ENCODE data around the gene ZNF573. TPM values are rescaled to one million over a fixed set of nuclear protein-coding genes. Genes with fewer than 3 reads are reported as not detected.
"Not testable (repeated sequence)": the region's sequence is repeated elsewhere in the genome, so short reads cannot be mapped to it uniquely, and the experiment has no call there.

The ZNF573 gene
- total RNA-seq, result 1 to 10 TPM; 4.6 to 5.0 TPM
- 8.5 TPM for polyA plus RNA-seq (2013, experiment 1 of 2)
- 6.1 TPM for polyA plus RNA-seq (2013, experiment 2 of 2)
- 5.1 to 47.2 (median 18.5) reads per million in 172 experiments for total RNA-seq

- ChIA-PET POLR2A (interaction anchor here (0.5 to 2.5 kb wide), 18 partner anchors 9 to 1842 kb away, joined by 3 to 24 read pairs (median 5); partner anchors contain the start of genes FAM98C, SIPA1L3, WDR87 and ZFP14), CTCF (interaction anchor here (0.8 to 1.7 kb wide), 4 partner anchors 59 to 806 kb away, joined by 3 to 9 read pairs (median 4); partner anchors contain the start of gene ZNF607)
- Histone ChIP-seq H3K4me3 (ENCODE audit: low read length) (peak within 1 kb of the TSS; percentile 77), H3K27ac (ENCODE audit: low read depth in 1 of 2, low read length in 2 of 2) (peak within 1 kb of the TSS; percentile 88 to 94), H3K36me3 (ENCODE audit: insufficient read depth, low read length) (no peaks in the 10 kb centered on the region), H3K9me3 (ENCODE audit: control insufficient read depth in 1 of 2, insufficient read depth in 1 of 2, low read length in 2 of 2) (peaks cover 0 to 11% of the 10 kb centered on the region in 2 experiments), H3K4me1 (ENCODE audit: insufficient read depth, low read length) (peaks cover 17% of the 10 kb centered on the region), H3K27me3 (ENCODE audit: control insufficient read depth in 1 of 2, insufficient read depth in 2 of 2, low read length in 2 of 2) (no peaks in the 10 kb centered on the region)
- TF ChIP-seq, protein P1, sequence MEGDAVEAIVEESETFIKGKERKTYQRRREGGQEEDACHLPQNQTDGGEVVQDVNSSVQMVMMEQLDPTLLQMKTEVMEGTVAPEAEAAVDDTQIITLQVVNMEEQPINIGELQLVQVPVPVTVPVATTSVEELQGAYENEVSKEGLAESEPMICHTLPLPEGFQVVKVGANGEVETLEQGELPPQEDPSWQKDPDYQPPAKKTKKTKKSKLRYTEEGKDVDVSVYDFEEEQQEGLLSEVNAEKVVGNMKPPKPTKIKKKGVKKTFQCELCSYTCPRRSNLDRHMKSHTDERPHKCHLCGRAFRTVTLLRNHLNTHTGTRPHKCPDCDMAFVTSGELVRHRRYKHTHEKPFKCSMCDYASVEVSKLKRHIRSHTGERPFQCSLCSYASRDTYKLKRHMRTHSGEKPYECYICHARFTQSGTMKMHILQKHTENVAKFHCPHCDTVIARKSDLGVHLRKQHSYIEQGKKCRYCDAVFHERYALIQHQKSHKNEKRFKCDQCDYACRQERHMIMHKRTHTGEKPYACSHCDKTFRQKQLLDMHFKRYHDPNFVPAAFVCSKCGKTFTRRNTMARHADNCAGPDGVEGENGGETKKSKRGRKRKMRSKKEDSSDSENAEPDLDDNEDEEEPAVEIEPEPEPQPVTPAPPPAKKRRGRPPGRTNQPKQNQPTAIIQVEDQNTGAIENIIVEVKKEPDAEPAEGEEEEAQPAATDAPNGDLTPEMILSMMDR (IDR thresholded peaks at IDR 0.05), result no peak
- H3K9me3 Mint-ChIP-seq, result no peaks in the 10 kb centered on the region
- intact Hi-C loops (cut with DNase I, micrococcal nuclease), result loop anchor here (1.0 to 10.0 kb wide), 12 partner anchors 61 to 607 kb away; partner anchors contain the start of genes ZNF570 (in 2 of the 2), ZFP30 (in 1 of the 2), ZNF383 (in 1 of the 2) and ZNF527 (in 1 of the 2)
- H3K27me3 Mint-ChIP-seq, result no peaks in the 10 kb centered on the region
- peak; percentile 62 to 97 (median 77) for DNase-seq
- peaks cover 39% of the 10 kb centered on the region for H3K36me3 Mint-ChIP-seq (ENCODE audit: low read depth)
- peak within 1 kb of the TSS; percentile 89 for H3K4me3 Mint-ChIP-seq
- peaks cover 46% of the 10 kb centered on the region for H3K4me1 Mint-ChIP-seq (ENCODE audit: low read depth)
- peak within 1 kb of the TSS; percentile 97 for H3K27ac Mint-ChIP-seq
- peak; percentile 87 for ATAC-seq (ENCODE audit: poor library complexity)
Measured at GRCh38 chr19:37779127-37780005, at the start of gene ZNF573. Gene ZNF573, minus strand, starts transcription at chr19:37779586. Its CDS starts 5,857 bp downstream, at chr19:37773729.

DNA sequence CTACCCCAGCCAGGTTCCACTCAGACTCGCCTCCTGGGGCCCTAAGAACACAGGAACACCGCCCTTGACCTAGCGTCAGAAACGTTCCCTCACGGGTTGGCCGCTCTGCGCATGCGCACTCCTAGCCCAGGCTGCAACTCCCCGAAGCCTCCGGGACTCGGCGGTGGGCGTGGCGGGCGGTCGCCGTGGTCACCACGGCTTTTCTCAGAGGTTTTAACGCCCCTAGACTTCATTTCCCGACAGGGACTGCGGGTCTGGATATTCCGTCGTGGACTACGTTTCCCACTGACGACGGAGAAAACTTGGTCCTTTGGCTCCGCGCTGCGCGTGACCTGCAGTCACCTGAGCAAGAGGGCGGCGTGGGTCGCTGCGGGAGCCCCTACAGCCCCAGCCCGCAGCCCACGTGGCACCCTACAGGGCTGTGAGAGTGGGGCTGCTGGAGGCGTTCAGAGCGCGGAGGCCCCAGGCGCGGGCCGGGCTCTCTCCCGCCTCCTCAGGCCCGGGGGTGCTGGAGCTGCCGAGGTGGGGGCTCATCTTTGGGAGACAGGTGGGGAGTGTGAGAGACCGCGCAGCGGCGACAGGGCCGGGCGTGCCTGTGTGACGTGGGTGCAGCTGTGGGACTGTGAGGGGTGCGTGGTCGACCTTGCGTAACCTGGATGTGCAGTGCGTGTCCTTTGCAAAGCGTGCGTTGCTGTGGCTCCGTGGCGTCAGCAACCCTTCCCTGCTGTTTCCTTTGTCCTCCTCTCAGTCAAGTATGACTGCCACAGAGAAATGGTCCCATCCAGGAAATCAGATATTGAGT is 38.0 kb upstream of the ZNF573 start:
- Histone ChIP-seq H3K27ac (ENCODE audit: low read depth in 1 of 2, low read length in 2 of 2) (no peak overlapping the region), H3K36me3 (ENCODE audit: insufficient read depth, low read length) (no peaks in the 10 kb centered on the region), H3K9me3 (ENCODE audit: control insufficient read depth in 1 of 2, insufficient read depth in 1 of 2, low read length in 2 of 2) (peaks cover 33 to 40% of the 10 kb centered on the region in 2 experiments), H3K4me1 (ENCODE audit: insufficient read depth, low read length) (peaks cover 8% of the 10 kb centered on the region), H3K4me3 (ENCODE audit: low read length) (no peak overlapping the region), H3K27me3 (ENCODE audit: control insufficient read depth in 1 of 2, insufficient read depth in 2 of 2, low read length in 2 of 2) (peaks cover 9 to 15% of the 10 kb centered on the region in 2 experiments)
- H3K9me3 Mint-ChIP-seq, result peaks cover 17% of the 10 kb centered on the region
- peak in 11 of 14 experiments; percentile 1 to 58 (median 38) for DNase-seq
- H3K27me3 Mint-ChIP-seq, result peaks cover 28% of the 10 kb centered on the region
- ChIA-PET POLR2A (no interaction called here), CTCF (no interaction called here)
- H3K36me3 Mint-ChIP-seq (ENCODE audit: low read depth), result peaks cover 28% of the 10 kb centered on the region
- TF ChIP-seq, protein P1 (IDR thresholded peaks at IDR 0.05), result no peak
- H3K4me1 Mint-ChIP-seq (ENCODE audit: low read depth), result peaks cover 11% of the 10 kb centered on the region
- peak overlapping the region; percentile 80 for H3K4me3 Mint-ChIP-seq
- intact Hi-C loops (cut with DNase I, micrococcal nuclease), result no loop called here
- ATAC-seq (ENCODE audit: poor library complexity), result peak; percentile 77
- peak overlapping the region; percentile 32 for H3K27ac Mint-ChIP-seq

- POLR2A ChIA-PET; H3K4me3 ChIP-seq (ENCODE audit: low read length); H3K4me1 ChIP-seq (ENCODE audit: insufficient read depth, low read length); H3K27ac ChIP-seq (ENCODE audit: low read depth in 1 of 2, low read length in 2 of 2); CTCF ChIA-PET; ATAC-seq (ENCODE audit: poor library complexity); H3K36me3 ChIP-seq (ENCODE audit: insufficient read depth, low read length); intact Hi-C loops (cut with DNase I, micrococcal nuclease); H3K4me3 Mint-ChIP-seq; DNase-seq; H3K27ac Mint-ChIP-seq: not testable (repeated sequence)
- peaks cover 21% of the 10 kb centered on the region for H3K9me3 Mint-ChIP-seq
- H3K36me3 Mint-ChIP-seq (ENCODE audit: low read depth), result peaks cover 28% of the 10 kb centered on the region
- H3K27me3 Mint-ChIP-seq, result peaks cover 26% of the 10 kb centered on the region
- peaks cover 11% of the 10 kb centered on the region for H3K4me1 Mint-ChIP-seq (ENCODE audit: low read depth)
- peaks cover 9 to 15% of the 10 kb centered on the region in 2 experiments for H3K27me3 ChIP-seq (ENCODE audit: control insufficient read depth in 1 of 2, insufficient read depth in 2 of 2, low read length in 2 of 2)
- peaks cover 42% of the 10 kb centered on the region in 2 experiments for H3K9me3 ChIP-seq (ENCODE audit: control insufficient read depth in 1 of 2, insufficient read depth in 1 of 2, low read length in 2 of 2)
Measured at GRCh38 chr19:37815611-37816010, 36.2 kb upstream of the ZNF573 start.
